GM12891 (cell line): ENCODE data around the gene ZBTB21.

Experiments
- POLR2A ChIP-seq: IDR thresholded peaks from 2 replicates; pipeline ENCODE4 v1.6.1; 2011; ENCODE audit warnings: low read depth, low read length, control low read depth
- TAF1 ChIP-seq: IDR thresholded peaks from 2 replicates; pipeline ENCODE4 v1.6.1; 2011; ENCODE audit warnings: low read depth, low read length, control low read depth

GRCh38 chr21:42000908-42001307 lies 9.3 kb downstream of the ZBTB21 start:
- TF ChIP-seq POLR2A (no peak), TAF1 (no peak)
